HG03354 (cell line): Measurements from ENCODE around the gene PITPNC1.

ENCODE experiments used
- ATAC-seq: cut with Tn5 transposase; IDR thresholded peaks from one replicate; pipeline ENCODE4 v1.9.1; 2021; ENCODE audit warnings: mild to moderate bottlenecking; ENCODE audit not compliant: unreplicated experiment, poor library complexity, severe bottlenecking

PITPNC1 gene

GRCh38 chr17:67594115-67594880 is 217.2 kb downstream of the PITPNC1 start:
- peak; percentile 58 for ATAC-seq

- ATAC-seq = no peak
Measured at GRCh38 chr17:67600408-67600807, 223.3 kb downstream of the PITPNC1 start.

GRCh38 chr17:67601897-67602296 is 224.8 kb downstream of the PITPNC1 start:
- no peak for ATAC-seq

- no peak for ATAC-seq
Measured at GRCh38 chr17:67602444-67602843, 225.4 kb downstream of the PITPNC1 start.

GRCh38 chr17:67602974-67603373 is 225.9 kb downstream of the PITPNC1 start:
- ATAC-seq = peak; percentile 60

GRCh38 chr17:67605256-67605912 is 228.3 kb downstream of the PITPNC1 start:
- no peak for ATAC-seq

- no peak for ATAC-seq
Measured at GRCh38 chr17:67606471-67606870, 229.4 kb downstream of the PITPNC1 start.

GRCh38 chr17:67606896-67607604 is 230.0 kb downstream of the PITPNC1 start:
- ATAC-seq = no peak

GRCh38 chr17:67610061-67610460 is 233.0 kb downstream of the PITPNC1 start:
- ATAC-seq = no peak

- ATAC-seq = no peak
Measured at GRCh38 chr17:67613961-67614360, 236.9 kb downstream of the PITPNC1 start.

GRCh38 chr17:67615011-67615561 is 238.0 kb downstream of the PITPNC1 start:
- no peak for ATAC-seq

- ATAC-seq = no peak
Measured at GRCh38 chr17:67615736-67616135, 238.7 kb downstream of the PITPNC1 start.

GRCh38 chr17:67617304-67617899 is 240.3 kb downstream of the PITPNC1 start:
- ATAC-seq = no peak

- ATAC-seq = no peak
Measured at GRCh38 chr17:67619555-67619954, 242.5 kb downstream of the PITPNC1 start.

GRCh38 chr17:67620088-67620487 is 243.0 kb downstream of the PITPNC1 start:
- ATAC-seq = no peak

- no peak for ATAC-seq
Measured at GRCh38 chr17:67620636-67621035, 243.6 kb downstream of the PITPNC1 start.

GRCh38 chr17:67623767-67624166 is 246.7 kb downstream of the PITPNC1 start:
- ATAC-seq = no peak

GRCh38 chr17:67624886-67625656 is 248.0 kb downstream of the PITPNC1 start:
- ATAC-seq = no peak

GRCh38 chr17:67625971-67626370 is 248.9 kb downstream of the PITPNC1 start:
- no peak for ATAC-seq
